ENCODE results near the gene ATG13.

ATG13 gene

GRCh38 chr11:46597609-46598219 lies 19.6 kb upstream of the ATG13 start:
- Histone ChIP-seq H3K9me2 (ENCODE audit: low read depth, low read length) (no peaks in the 10 kb centered on the region), H3K9ac (ENCODE audit: low read length) (no peak overlapping the region), H3K27ac (ENCODE audit: low read depth, low read length, poor library complexity, severe bottlenecking) (no peak overlapping the region), H3K36me3 (ENCODE audit: insufficient read depth, low read length) (no peaks in the 10 kb centered on the region), H3F3A (ENCODE audit: insufficient read depth, low read length) (no peaks in the 10 kb centered on the region), H3K79me2 (ENCODE audit: insufficient read depth, low read length) (peaks cover 9% of the 10 kb centered on the region), H3K27me3 (ENCODE audit: insufficient read depth, low read length) (no peaks in the 10 kb centered on the region), H3K4me2 (ENCODE audit: low read length) (no peak overlapping the region), H3K9me3 (ENCODE audit: low read length) (no peaks in the 10 kb centered on the region), H2AFZ (ENCODE audit: low read length) (no peak overlapping the region), H3K4me3 (ENCODE audit: low read depth, low read length, poor library complexity, severe bottlenecking) (no peak overlapping the region), H4K20me1 (ENCODE audit: insufficient read depth, low read length) (no peaks in the 10 kb centered on the region), H3K4me1 (ENCODE audit: insufficient read depth, low read length, severe bottlenecking) (peaks cover 14% of the 10 kb centered on the region)
- TF ChIP-seq EZH2 (IDR thresholded peaks at IDR 0.05; ENCODE audit: borderline replicate concordance, low read length): no peak

- Histone ChIP-seq H4K20me1 (ENCODE audit: insufficient read depth, low read length) (no peaks in the 10 kb centered on the region), H3F3A (ENCODE audit: insufficient read depth, low read length) (no peaks in the 10 kb centered on the region), H3K4me1 (ENCODE audit: insufficient read depth, low read length, severe bottlenecking) (peaks cover 12% of the 10 kb centered on the region), H3K36me3 (ENCODE audit: insufficient read depth, low read length) (no peaks in the 10 kb centered on the region), H3K4me3 (ENCODE audit: low read depth, low read length, poor library complexity, severe bottlenecking) (no peak overlapping the region), H2AFZ (ENCODE audit: low read length) (no peak overlapping the region), H3K9me3 (ENCODE audit: low read length) (no peaks in the 10 kb centered on the region), H3K27me3 (ENCODE audit: insufficient read depth, low read length) (no peaks in the 10 kb centered on the region), H3K4me2 (ENCODE audit: low read length) (no peak overlapping the region), H3K79me2 (ENCODE audit: insufficient read depth, low read length) (no peaks in the 10 kb centered on the region), H3K27ac (ENCODE audit: low read depth, low read length, poor library complexity, severe bottlenecking) (no peak overlapping the region), H3K9ac (ENCODE audit: low read length) (no peak overlapping the region), H3K9me2 (ENCODE audit: low read depth, low read length) (no peaks in the 10 kb centered on the region)
- TF ChIP-seq EZH2 (IDR thresholded peaks at IDR 0.05; ENCODE audit: borderline replicate concordance, low read length) (no peak), CTCF (IDR thresholded peaks at IDR 0.05; ENCODE audit: low read length) (no peak)
These were observed 17.8 kb upstream of the ATG13 start for GRCh38 chr11:46599340-46600193.

GRCh38 chr11:46600194-46600960 lies 17.0 kb upstream of the ATG13 start:
- H3K27me3 ChIP-seq (ENCODE audit: insufficient read depth, low read length): no peaks in the 10 kb centered on the region
- H3K4me1 ChIP-seq (ENCODE audit: insufficient read depth, low read length, severe bottlenecking): peaks cover 14% of the 10 kb centered on the region
- no peak overlapping the region for H3K4me3 ChIP-seq (ENCODE audit: low read depth, low read length, poor library complexity, severe bottlenecking)
- no peaks in the 10 kb centered on the region for H3F3A ChIP-seq (ENCODE audit: insufficient read depth, low read length)
- H3K9me3 ChIP-seq (ENCODE audit: low read length): no peaks in the 10 kb centered on the region
- no peaks in the 10 kb centered on the region for H3K36me3 ChIP-seq (ENCODE audit: insufficient read depth, low read length)
- no peaks in the 10 kb centered on the region for H3K9me2 ChIP-seq (ENCODE audit: low read depth, low read length)
- H3K9ac ChIP-seq (ENCODE audit: low read length): no peak overlapping the region
- no peak overlapping the region for H3K4me2 ChIP-seq (ENCODE audit: low read length)
- no peaks in the 10 kb centered on the region for H3K79me2 ChIP-seq (ENCODE audit: insufficient read depth, low read length)
- H2AFZ ChIP-seq (ENCODE audit: low read length): no peak overlapping the region
- no peak overlapping the region for H3K27ac ChIP-seq (ENCODE audit: low read depth, low read length, poor library complexity, severe bottlenecking)
- no peaks in the 10 kb centered on the region for H4K20me1 ChIP-seq (ENCODE audit: insufficient read depth, low read length)
- TF ChIP-seq EZH2 (IDR thresholded peaks at IDR 0.05; ENCODE audit: borderline replicate concordance, low read length) (no peak), CTCF (IDR thresholded peaks at IDR 0.05; ENCODE audit: low read length) (no peak)

Data from OCI-LY1 (cell line).